ENCODE results near the gene GPI. TPM values are rescaled to one million over a fixed set of nuclear protein-coding genes. Genes with fewer than 3 reads are reported as not detected.
A peak's percentile ranks its signal among the peaks of the same experiment; 100 is the strongest.
"Not testable (repeated sequence)": the region's sequence is repeated elsewhere in the genome, so short reads cannot be mapped to it uniquely, and the experiment has no call there.

The GPI gene
- total RNA-seq, 2 donors from 2014 or later: 394 to 516 TPM

DNA sequence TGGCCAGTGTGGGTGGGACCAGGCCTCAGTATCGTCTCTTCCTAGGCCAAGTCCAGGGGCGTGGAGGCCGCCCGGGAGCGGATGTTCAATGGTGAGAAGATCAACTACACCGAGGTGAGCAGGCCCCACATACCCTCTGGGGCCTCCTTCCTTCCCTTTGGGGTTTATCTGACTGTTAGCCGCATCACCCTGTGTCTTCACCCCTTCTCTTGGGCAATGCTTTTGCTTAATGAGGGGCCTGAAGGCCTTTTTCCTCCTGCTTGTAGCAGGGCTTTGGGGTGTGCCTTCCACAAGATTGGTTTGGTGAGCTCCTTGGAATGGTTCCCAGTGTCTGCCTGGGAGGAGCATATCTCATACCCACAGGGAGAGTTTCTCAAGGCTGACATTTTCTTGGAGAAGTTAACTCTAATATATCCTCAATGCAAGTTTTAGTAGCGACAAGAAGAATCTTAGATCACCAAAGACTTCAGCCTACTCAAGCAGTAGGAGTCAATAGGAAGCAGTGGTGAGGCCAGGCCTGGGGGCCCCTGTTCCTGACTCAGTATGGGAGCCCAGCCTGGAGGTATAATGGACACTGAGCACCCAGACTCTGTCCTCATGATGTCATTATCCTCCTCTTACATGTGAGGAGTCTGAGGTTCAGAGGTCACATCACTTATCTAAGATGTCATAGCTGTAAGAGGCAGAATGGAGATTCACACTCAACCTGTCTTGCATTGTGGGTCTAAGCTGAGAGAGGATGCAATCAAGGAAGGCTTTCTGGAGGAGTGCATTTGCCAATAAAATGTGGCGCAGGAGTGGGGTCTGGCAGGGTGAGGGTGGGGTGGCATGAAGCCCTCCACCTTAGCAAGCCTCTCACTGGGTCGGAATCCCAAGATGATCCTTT is 2.0 kb downstream of the GPI start:
- ATAC-seq: no peak
- Mint-ChIP-seq H3K4me3 (peak overlapping the region; percentile 99), H3K36me3 (peaks cover 17% of the 10 kb centered on the region), H3K27me3 (no peaks in the 10 kb centered on the region), H3K4me1 (ENCODE audit: low read depth in 2 of 2) (peaks cover 26 to 35% of the 10 kb centered on the region in 2 donors), H3K9me3 (no peaks in the 10 kb centered on the region), H3K27ac (peak overlapping the region; percentile 72 to 90)
- no peak for DNase-seq (ENCODE audit: low spot score)

DNA sequence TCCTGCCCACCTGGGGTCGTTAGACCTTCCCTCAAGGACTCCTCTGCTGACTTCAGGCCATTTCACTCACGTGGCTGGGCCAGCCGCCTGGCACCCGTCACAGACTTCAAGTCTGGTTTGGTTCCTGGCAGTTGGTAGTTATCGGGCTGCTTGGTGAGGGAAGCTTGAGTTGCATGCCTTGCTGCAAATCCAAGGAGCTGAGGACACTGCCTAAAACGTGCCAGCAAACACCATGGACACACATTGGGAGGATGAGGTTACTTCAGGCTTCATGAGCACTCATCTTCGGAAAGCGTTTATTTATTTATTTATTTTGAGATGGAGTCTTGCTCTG is 2.6 kb downstream of the GPI start:
- Mint-ChIP-seq H3K4me3 (no peak overlapping the region), H3K36me3 (peaks cover 17% of the 10 kb centered on the region), H3K27me3 (no peaks in the 10 kb centered on the region), H3K9me3 (no peaks in the 10 kb centered on the region), H3K27ac (peak overlapping the region in 1 of 2 donors; percentile 72), H3K4me1 (ENCODE audit: low read depth in 2 of 2) (peaks cover 26 to 35% of the 10 kb centered on the region in 2 donors)
- ATAC-seq (no peak), DNase-seq (ENCODE audit: low spot score) (no peak)

DNA sequence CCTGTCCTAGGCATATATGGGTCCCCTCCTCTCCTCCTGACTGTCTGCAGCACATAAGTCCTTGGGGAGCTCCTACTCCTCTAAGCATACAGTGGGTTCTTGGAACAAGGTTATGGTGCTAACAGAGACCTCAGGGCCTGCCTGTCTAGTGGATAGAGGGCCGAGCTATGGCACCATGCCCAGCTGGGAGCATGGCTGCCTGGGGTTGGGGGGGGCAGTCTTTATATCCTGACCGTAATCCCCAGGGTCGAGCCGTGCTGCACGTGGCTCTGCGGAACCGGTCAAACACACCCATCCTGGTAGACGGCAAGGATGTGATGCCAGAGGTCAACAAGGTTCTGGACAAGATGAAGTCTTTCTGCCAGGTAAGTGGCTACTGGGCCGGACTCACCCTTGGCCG is 3.3 kb downstream of the GPI start:
- Mint-ChIP-seq H3K27ac (peak overlapping the region in 1 of 2 donors; percentile 31), H3K4me1 (ENCODE audit: low read depth in 2 of 2) (peaks cover 27 to 35% of the 10 kb centered on the region in 2 donors), H3K4me3 (peak overlapping the region; percentile 40), H3K9me3 (no peaks in the 10 kb centered on the region), H3K36me3 (peaks cover 17% of the 10 kb centered on the region), H3K27me3 (no peaks in the 10 kb centered on the region)
- no peak for DNase-seq (ENCODE audit: low spot score)
- no peak for ATAC-seq

DNA sequence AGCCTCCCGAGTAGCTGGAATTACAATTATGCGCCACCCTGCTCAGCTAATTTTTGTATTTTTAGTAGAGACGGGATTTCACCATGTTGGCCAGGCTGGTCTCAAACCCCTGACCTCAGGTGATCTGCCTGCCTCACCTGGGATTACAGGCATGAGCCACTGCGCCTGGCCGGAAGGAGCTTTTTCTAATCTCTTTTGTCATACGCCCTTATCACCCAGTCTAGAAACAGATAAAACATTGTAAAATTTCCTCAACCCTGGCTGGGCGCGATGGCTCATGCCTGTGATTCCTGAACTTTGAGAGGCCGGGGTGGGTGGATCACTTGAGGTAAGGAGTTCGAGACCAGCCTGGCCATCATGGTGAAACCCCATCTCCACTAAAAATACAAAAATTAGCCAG is 4.2 kb downstream of the GPI start:
- Mint-ChIP-seq H3K36me3 (peaks cover 18% of the 10 kb centered on the region), H3K4me1 (ENCODE audit: low read depth in 2 of 2) (peaks cover 31 to 38% of the 10 kb centered on the region in 2 donors)
- not testable (repeated sequence) for H3K27me3 Mint-ChIP-seq; H3K9me3 Mint-ChIP-seq; ATAC-seq; DNase-seq (ENCODE audit: low spot score); H3K27ac Mint-ChIP-seq; H3K4me3 Mint-ChIP-seq

DNA sequence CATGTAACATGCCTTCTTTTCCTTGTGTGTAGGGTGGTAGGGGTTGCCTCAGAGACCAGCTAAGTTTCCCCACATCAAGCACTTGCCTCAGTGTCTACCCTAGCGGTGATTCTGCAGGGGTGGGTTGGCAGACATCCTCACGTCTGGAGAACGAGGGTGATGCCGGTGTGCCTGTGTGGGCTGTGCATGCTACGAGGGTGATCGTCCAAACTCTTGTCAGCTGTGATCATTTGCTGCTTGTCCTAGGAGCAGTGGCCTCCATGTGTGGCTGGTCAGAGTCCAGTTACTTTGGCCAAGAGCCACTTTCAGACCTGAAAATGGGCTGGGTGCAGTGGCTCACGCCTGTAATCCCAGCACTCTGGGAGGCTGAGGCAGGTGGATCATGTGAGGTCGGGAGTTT is 5.1 kb downstream of the GPI start:
- H3K9me3 Mint-ChIP-seq: no peaks in the 10 kb centered on the region
- H3K36me3 Mint-ChIP-seq: peaks cover 22% of the 10 kb centered on the region
- no peak overlapping the region for H3K27ac Mint-ChIP-seq
- no peaks in the 10 kb centered on the region for H3K27me3 Mint-ChIP-seq
- H3K4me1 Mint-ChIP-seq (ENCODE audit: low read depth in 2 of 2): peaks cover 25 to 33% of the 10 kb centered on the region in 2 donors
- no peak for DNase-seq (ENCODE audit: low spot score)
- ATAC-seq: no peak
- no peak overlapping the region for H3K4me3 Mint-ChIP-seq

DNA sequence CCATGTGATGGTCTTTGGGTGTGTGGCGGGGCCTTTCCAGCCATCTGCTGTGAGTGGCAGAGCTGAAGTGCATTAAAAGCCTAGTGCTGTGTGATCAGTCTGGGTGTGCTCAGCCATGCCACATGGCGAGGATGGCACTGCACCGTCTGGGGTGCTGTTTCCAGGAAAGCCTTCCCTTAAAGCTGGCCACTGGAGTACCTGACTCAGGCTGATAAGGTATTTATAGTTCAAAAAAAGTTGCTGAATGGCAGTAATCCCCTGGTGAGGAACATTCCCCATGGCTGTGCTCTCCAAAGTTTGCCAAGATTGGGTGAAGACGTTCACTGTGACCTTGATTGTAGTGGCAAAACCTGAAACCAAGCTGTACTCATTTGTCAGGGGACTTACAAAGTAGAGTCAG is 6.0 kb downstream of the GPI start:
- H3K27me3 Mint-ChIP-seq: no peaks in the 10 kb centered on the region
- DNase-seq (ENCODE audit: low spot score) (no peak), ATAC-seq (no peak)
- H3K27ac Mint-ChIP-seq: no peak overlapping the region
- H3K4me3 Mint-ChIP-seq: no peak overlapping the region
- H3K36me3 Mint-ChIP-seq: peaks cover 22% of the 10 kb centered on the region
- H3K9me3 Mint-ChIP-seq: no peaks in the 10 kb centered on the region
- H3K4me1 Mint-ChIP-seq (ENCODE audit: low read depth in 2 of 2): peaks cover 25 to 28% of the 10 kb centered on the region in 2 donors

DNA sequence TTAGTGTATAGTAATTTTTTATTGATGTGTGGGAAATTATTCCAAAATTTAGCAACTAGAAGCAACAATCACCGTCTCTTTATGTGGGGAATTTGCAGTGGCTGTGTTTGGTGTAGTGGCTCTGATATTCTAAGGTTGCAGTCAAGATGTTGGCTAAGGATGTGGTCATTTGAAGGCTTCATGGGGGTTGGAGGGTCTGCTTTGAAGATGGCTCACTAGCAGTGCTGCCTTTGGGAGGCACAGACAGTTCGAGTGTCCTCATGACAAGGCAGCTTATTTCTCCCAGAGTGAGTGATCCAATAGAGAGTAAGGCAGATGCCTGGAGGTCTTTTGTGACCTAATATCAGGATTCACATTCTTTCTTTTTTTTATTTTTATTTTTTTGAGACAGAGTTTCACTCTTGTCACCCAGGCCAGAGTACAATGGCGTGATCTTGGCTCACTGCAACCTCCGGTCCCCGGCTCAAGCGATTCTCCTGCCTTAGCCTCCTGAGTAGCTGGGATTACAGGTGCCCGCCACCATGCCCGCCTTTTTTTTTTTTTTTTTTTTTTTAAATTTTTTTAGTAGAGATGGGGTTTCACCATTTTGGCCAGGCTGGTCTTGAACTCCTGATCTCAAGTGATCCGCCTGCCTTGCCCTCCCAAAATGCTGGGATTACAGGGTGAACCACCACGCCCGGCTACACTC is 8.7 kb downstream of the GPI start:
- Mint-ChIP-seq H3K4me1 (ENCODE audit: low read depth in 2 of 2) (peaks cover 9 to 10% of the 10 kb centered on the region in 2 donors), H3K9me3 (no peaks in the 10 kb centered on the region), H3K27me3 (no peaks in the 10 kb centered on the region), H3K4me3 (no peak overlapping the region), H3K27ac (no peak overlapping the region), H3K36me3 (peaks cover 11% of the 10 kb centered on the region)
- no peak for DNase-seq (ENCODE audit: low spot score)
- ATAC-seq: no peak

DNA sequence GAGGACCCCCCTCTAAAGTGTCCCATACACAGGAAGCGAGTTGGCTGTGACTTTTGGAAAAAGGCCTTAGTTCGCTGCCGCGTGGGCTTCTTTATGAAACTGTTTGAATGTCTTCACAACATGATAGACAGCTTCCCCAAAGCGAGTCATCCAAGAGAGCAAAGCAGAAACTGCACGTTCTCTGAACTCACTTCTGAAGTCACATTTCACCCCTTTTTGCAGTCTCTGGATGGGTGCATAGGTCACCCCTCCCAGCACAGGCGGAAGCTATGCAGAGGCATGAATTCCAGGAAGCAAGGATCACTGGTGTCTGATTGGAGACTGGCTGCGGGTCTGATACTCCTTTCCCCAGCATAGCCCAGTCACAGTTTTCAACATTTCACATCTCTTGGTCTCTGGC is 10.6 kb downstream of the GPI start:
- DNase-seq (ENCODE audit: low spot score): no peak
- Mint-ChIP-seq H3K4me1 (ENCODE audit: low read depth in 2 of 2) (peaks cover 7 to 9% of the 10 kb centered on the region in 2 donors), H3K4me3 (no peak overlapping the region), H3K9me3 (no peaks in the 10 kb centered on the region), H3K27ac (no peak overlapping the region), H3K36me3 (peaks cover 11% of the 10 kb centered on the region), H3K27me3 (no peaks in the 10 kb centered on the region)
- ATAC-seq: no peak

DNA sequence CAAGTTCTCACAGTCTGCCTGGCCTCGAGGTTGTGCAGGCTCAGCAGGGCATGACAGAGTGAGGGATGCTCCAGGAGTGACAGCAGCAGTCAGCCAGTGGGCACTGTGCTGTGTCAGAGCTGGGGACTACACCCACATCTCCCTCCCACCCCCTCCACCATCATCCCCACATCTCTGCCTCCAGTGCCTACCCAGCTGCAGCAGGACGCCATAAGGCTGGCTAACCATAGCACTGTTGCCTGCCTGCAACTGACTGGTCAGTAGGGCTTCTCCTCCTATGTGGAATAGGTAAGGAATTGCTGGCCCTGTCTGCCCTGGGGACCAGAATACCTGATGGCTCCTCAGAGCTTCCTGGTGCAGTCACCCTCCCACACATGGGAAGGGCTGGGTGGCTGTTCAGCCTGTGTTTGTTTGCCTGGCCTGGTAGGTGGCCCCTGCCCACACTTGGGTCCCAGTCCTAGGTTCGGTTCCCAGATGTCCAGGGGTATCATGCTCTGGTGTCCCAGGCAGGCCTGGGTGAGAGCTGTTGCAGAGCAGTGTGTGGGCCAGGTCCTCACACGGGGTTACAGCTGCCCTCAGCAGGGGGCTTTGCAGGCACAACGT is 15.7 kb downstream of the GPI start:
- no peak for ATAC-seq
- no peak for DNase-seq (ENCODE audit: low spot score)
- H3K4me3 Mint-ChIP-seq: no peak overlapping the region
- peaks cover 4 to 16% of the 10 kb centered on the region in 2 donors for H3K4me1 Mint-ChIP-seq (ENCODE audit: low read depth in 2 of 2)
- peaks cover 19% of the 10 kb centered on the region for H3K36me3 Mint-ChIP-seq
- H3K9me3 Mint-ChIP-seq: no peaks in the 10 kb centered on the region
- H3K27ac Mint-ChIP-seq: no peak overlapping the region
- H3K27me3 Mint-ChIP-seq: no peaks in the 10 kb centered on the region

DNA sequence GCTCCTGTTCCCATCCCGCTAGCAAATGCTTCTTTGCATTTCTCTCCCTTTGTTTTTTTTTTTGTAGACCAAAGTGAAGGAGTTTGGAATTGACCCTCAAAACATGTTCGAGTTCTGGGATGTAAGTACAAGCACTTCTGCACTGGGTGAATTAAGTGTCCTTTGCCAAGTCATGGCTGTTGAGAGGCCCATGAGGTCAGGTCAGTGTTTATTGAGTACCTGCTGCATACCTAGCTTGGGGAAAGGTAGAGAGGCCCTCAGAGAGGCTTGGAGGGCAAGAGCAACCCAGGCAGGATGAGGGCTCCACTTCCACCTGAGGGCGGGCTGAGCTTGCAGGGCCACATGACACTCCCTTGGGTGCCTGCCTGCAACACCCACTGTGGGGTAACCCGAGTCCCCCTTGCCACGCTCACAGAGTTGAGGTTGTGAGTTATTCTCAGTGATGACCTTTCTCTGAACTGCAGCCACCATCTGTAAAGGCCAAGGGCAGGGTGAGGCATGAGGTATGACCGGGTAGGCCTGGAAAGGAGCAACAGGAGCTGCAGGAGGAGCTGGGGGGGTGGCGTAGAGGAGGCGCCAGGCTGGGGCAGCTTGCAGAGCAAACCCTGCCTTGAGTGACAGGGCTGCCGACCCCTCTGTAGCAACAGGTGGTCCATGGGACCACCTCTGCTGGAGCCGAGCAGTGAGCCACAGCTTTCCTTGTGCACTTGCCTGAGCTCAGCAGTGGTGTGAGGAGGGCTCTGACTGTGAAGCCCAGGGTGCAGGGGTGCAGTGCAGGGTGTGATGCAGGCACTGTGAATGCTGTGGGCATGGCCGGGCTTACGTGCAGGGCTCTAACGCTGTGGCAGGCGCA is 16.6 kb downstream of the GPI start:
- peaks cover 12 to 16% of the 10 kb centered on the region in 2 donors for H3K4me1 Mint-ChIP-seq (ENCODE audit: low read depth in 2 of 2)
- peaks cover 19% of the 10 kb centered on the region for H3K36me3 Mint-ChIP-seq
- no peak overlapping the region for H3K4me3 Mint-ChIP-seq
- no peaks in the 10 kb centered on the region for H3K9me3 Mint-ChIP-seq
- no peaks in the 10 kb centered on the region for H3K27me3 Mint-ChIP-seq
- ATAC-seq: no peak
- H3K27ac Mint-ChIP-seq: no peak overlapping the region
- no peak for DNase-seq (ENCODE audit: low spot score)

DNA sequence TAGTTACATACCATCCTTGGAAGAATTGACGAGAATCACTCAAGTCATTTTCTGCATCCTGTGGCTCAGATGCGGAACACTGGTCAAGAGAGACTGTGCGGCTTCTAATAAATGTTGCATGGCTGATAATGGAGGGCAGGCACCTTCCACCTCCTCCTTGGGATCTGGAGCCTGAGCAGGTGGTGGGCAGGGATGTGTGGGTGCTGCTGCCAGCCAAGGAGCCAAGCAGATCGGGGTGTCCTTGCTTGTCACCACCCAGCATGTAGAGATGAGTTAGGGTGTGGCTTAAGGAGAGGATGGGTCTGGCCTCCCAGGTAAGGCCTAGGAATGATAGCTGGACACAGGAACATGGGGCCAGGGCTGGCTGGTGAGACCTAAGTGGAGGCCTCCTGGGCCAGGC is 17.5 kb downstream of the GPI start:
- DNase-seq (ENCODE audit: low spot score) (no peak), ATAC-seq (no peak)
- Mint-ChIP-seq H3K4me1 (ENCODE audit: low read depth in 2 of 2) (peaks cover 12 to 16% of the 10 kb centered on the region in 2 donors), H3K4me3 (no peak overlapping the region), H3K36me3 (peaks cover 19% of the 10 kb centered on the region), H3K27ac (no peak overlapping the region), H3K9me3 (no peaks in the 10 kb centered on the region), H3K27me3 (no peaks in the 10 kb centered on the region)

DNA sequence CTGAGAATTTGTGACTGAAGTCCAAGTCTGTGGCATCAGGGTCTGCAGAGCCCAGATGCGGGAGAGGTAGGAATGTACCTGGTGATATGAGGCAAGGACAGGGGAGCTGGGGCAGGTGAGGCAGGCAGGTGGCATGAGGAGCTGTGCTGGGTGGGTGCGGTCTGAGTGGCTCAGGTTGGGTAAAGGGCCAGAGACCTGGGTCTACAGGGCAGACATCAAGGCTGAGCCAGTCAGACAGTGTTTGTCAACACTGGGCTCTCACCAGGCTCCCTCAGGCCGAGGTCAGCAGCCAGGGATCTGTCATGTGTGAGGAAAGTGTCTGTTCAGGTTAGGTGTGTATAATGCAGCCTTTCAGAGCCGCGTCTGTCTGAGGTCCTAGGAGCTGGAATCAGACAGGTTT is 18.6 kb downstream of the GPI start:
- no peak overlapping the region for H3K4me3 Mint-ChIP-seq
- no peak for ATAC-seq
- H3K36me3 Mint-ChIP-seq: peaks cover 19% of the 10 kb centered on the region
- H3K27me3 Mint-ChIP-seq: no peaks in the 10 kb centered on the region
- no peaks in the 10 kb centered on the region for H3K9me3 Mint-ChIP-seq
- H3K27ac Mint-ChIP-seq: peak overlapping the region; percentile 12 to 48
- peaks cover 12 to 16% of the 10 kb centered on the region in 2 donors for H3K4me1 Mint-ChIP-seq (ENCODE audit: low read depth in 2 of 2)
- no peak for DNase-seq (ENCODE audit: low spot score)

DNA sequence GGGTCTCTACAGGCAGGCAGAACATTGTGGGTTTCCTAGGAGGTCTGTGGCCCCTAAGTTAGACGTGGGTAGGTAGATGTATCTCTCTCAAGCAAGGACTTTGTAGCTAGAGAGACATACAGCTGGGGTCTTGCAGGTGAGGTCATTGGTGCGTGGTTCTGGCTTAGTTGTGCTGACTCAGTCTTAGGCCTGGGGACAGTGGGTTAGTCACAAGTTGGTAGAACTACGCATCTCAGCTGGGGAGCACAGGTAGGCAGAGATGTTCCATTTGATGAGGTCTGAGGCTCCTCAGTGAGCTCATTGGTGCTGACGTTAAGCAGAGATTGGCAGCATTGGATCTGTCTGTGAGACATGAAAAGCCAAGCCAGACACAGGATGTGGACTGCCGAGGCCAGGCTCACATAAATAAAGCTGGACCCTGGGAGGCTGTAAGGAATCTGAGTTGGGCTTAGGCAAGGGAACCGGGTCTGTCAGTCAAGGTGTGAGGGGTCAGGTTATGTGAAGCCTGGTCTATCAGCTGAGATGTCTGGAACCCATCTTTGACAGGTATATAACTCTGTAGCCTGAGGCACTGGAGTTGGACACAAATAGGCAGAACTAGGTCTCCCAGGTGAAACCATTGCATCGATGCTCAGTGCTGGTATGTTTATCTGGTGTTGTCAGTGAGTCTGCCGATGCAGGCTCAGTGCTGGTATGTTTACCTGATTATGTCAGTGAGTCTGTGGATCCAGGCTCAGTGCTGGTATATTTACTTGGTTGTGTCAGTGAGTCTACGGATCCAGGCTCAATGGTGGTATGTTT is 21.8 kb downstream of the GPI start:
- Mint-ChIP-seq H3K36me3 (peaks cover 19% of the 10 kb centered on the region), H3K27ac (no peak overlapping the region), H3K4me3 (no peak overlapping the region), H3K4me1 (ENCODE audit: low read depth in 2 of 2) (peaks cover 12 to 16% of the 10 kb centered on the region in 2 donors), H3K27me3 (no peaks in the 10 kb centered on the region), H3K9me3 (no peaks in the 10 kb centered on the region)
- ATAC-seq: no peak
- no peak for DNase-seq (ENCODE audit: low spot score)
